IgD-negative memory B cell (primary cell): ENCODE data around the gene CCDC50. TPM values are rescaled to one million over a fixed set of nuclear protein-coding genes. Genes with fewer than 3 reads are reported as not detected.

Experiments
- H3K27ac Mint-ChIP-seq, 3 donors: one replicate each; pipeline ENCODE4 v1.8.0; 2020 to 2022; ENCODE audit warnings: mild to moderate bottlenecking in 3 of 3, mixed read lengths in 3 of 3, moderate library complexity in 1 of 3
- H3K27me3 Mint-ChIP-seq: one replicate; pipeline ENCODE4 v1.8.0; 2021; ENCODE audit warnings: mixed read lengths
- H3K36me3 Mint-ChIP-seq: one replicate; pipeline ENCODE4 v1.8.0; 2020; ENCODE audit warnings: mild to moderate bottlenecking, mixed read lengths
- H3K4me1 Mint-ChIP-seq, 3 donors: one replicate each; pipeline ENCODE4 v1.8.0; 2020 to 2022; ENCODE audit warnings: mixed read lengths in 3 of 3, mild to moderate bottlenecking in 1 of 3
- H3K4me3 Mint-ChIP-seq, 4 donors: one replicate each; pipeline ENCODE4 v1.8.0; 2020 to 2022; ENCODE audit warnings: mild to moderate bottlenecking in 4 of 4, mixed read lengths in 4 of 4, moderate library complexity in 3 of 4
- H3K9me3 Mint-ChIP-seq, 3 donors: one replicate each; pipeline ENCODE4 v1.8.0; 2020 to 2021; ENCODE audit warnings: mixed read lengths in 3 of 3, mild to moderate bottlenecking in 1 of 3
- polyA plus RNA-seq: library from polyadenylated mRNA; unstranded; fragments of 300-500 nt; fragmentation: Illumina TruSeq; gene quantifications from one replicate; pipeline ENCODE4 v1.2.3, GENCODE V29; 2021

Gene CCDC50
- polyA plus RNA-seq, 1 donor from 2014 or later = 98.9 TPM

DNA sequence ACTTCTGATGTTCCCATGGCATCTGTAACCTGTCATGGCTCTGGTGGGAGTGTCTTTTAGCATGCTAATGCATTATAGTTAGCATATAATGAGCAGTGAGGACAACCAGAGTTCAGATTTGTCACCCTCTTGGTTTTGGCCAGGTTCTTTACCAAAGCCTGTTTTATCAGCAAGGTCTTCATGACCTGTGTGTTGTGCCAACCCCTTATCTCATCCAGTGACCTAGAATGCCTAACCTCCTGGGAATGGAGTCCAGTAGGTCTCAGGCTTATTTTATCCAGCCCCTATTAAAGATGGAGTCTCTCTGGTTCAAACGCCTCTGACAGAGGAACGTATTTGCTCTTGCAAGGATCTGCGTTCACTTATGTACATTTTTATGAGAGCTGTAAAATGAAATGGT, 61.4 kb downstream of the CCDC50 start:
- Mint-ChIP-seq H3K27ac (peak overlapping the region in 1 of 3 donors; percentile 52), H3K36me3 (peaks cover 8% of the 10 kb centered on the region), H3K4me1 (peaks cover 9 to 14% (median 9%) of the 10 kb centered on the region in 3 donors), H3K27me3 (no peaks in the 10 kb centered on the region), H3K4me3 (no peak overlapping the region), H3K9me3 (no peaks in the 10 kb centered on the region)

DNA sequence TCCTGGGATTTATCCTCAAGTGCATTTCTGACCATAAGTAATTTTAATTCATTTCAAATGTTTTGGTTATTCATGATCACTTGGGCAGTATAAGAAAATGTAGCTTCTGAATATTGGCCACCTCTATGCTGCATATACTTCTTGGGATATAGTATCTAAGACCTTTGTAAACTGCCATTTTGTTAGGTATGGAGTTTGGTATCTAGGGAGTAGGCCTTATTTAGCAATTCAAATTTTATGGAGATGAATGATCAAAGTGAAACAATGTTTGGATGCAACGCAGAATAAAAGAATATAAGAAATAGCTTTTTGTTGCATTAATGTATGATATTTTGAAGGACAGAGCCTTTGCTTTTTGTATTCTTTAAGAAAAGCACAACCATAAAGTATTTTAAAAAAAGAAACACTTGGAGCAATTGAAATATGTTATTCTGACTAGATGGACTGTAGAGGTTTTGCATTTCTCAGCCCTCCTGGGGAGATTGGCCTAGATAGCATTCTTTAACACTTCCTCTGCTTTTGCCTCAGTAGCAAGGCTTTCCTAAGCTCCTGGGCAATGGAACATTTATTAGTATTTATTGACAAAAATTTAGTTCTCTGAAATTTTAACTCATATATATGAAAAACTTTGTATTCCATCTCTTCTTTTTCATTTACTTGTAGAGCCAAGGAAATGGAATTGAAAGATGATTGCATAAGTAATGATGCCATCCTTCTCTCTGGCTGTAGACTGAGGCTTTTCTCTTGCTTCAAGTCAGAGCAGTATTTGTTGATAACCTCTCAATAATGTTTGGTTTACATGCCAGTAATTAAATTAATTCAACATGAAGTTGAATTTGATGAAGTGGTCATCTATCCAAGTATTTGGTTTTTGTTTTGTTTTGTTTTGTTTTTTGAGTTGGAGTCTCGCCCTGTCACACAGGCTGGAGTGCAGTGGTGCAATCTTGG, 62.9 kb downstream of the CCDC50 start:
- Mint-ChIP-seq H3K9me3 (no peaks in the 10 kb centered on the region), H3K4me1 (peaks cover 6 to 11% (median 7%) of the 10 kb centered on the region in 3 donors), H3K36me3 (peaks cover 8% of the 10 kb centered on the region)

GRCh38 chr3:191393146-191393545, 64.0 kb downstream of the CCDC50 start:
- Mint-ChIP-seq H3K27ac (no peak overlapping the region), H3K4me1 (peaks cover 3 to 9% (median 3%) of the 10 kb centered on the region in 3 donors), H3K9me3 (no peaks in the 10 kb centered on the region), H3K27me3 (no peaks in the 10 kb centered on the region), H3K4me3 (no peak overlapping the region), H3K36me3 (peaks cover 8% of the 10 kb centered on the region)

More for the DNA sequence above, 62.9 kb downstream of the CCDC50 start:
- H3K4me3 Mint-ChIP-seq = no peak overlapping the region
- no peak overlapping the region for H3K27ac Mint-ChIP-seq
- H3K27me3 Mint-ChIP-seq = no peaks in the 10 kb centered on the region

- no peaks in the 10 kb centered on the region for H3K27me3 Mint-ChIP-seq
- peaks cover 0 to 4% (median 2%) of the 10 kb centered on the region in 3 donors for H3K4me1 Mint-ChIP-seq
- H3K27ac Mint-ChIP-seq = no peak overlapping the region
- no peak overlapping the region for H3K4me3 Mint-ChIP-seq
- no peaks in the 10 kb centered on the region for H3K9me3 Mint-ChIP-seq
- H3K36me3 Mint-ChIP-seq = peaks cover 4% of the 10 kb centered on the region
Measured at GRCh38 chr3:191397771-191398170, 68.6 kb downstream of the CCDC50 start.

GRCh38 chr3:191398607-191399006, 69.4 kb downstream of the CCDC50 start:
- H3K27ac Mint-ChIP-seq = no peak overlapping the region

DNA sequence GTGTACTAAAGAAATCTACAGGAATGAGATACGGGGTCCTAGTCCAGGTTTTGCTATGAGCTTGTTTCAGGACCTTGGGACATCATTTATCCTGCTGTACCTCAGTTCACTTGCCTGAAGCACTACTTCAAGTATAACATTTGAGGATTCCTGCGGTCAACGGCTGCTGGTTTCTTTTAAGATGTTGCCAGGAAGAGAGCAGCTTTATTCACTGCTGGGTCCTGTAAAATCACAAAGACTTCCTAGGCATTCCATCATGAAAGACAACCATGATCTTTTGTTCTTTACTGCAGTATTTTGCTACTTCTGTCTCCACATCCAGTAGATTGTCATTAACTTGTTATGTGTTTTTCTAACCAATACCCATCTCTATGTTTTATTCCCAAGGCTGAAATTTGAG, 70.7 kb downstream of the CCDC50 start:
- Mint-ChIP-seq H3K9me3 (no peaks in the 10 kb centered on the region), H3K4me3 (no peak overlapping the region), H3K4me1 (peaks cover 0 to 10% (median 2%) of the 10 kb centered on the region in 3 donors), H3K27ac (no peak overlapping the region), H3K27me3 (no peaks in the 10 kb centered on the region), H3K36me3 (peaks cover 4% of the 10 kb centered on the region)

More at GRCh38 chr3:191398607-191399006, 69.4 kb downstream of the CCDC50 start:
- Mint-ChIP-seq H3K27me3 (no peaks in the 10 kb centered on the region), H3K4me3 (no peak overlapping the region), H3K9me3 (no peaks in the 10 kb centered on the region), H3K4me1 (peaks cover 0 to 4% (median 2%) of the 10 kb centered on the region in 3 donors), H3K36me3 (peaks cover 4% of the 10 kb centered on the region)

- Mint-ChIP-seq H3K9me3 (peaks cover 0 to 3% (median 0%) of the 10 kb centered on the region in 3 donors), H3K4me3 (no peak overlapping the region), H3K36me3 (peaks cover 3% of the 10 kb centered on the region), H3K4me1 (peaks cover 2 to 14% (median 2%) of the 10 kb centered on the region in 3 donors), H3K27ac (no peak overlapping the region), H3K27me3 (no peaks in the 10 kb centered on the region)
Measured at GRCh38 chr3:191401775-191402357, 72.7 kb downstream of the CCDC50 start.

DNA sequence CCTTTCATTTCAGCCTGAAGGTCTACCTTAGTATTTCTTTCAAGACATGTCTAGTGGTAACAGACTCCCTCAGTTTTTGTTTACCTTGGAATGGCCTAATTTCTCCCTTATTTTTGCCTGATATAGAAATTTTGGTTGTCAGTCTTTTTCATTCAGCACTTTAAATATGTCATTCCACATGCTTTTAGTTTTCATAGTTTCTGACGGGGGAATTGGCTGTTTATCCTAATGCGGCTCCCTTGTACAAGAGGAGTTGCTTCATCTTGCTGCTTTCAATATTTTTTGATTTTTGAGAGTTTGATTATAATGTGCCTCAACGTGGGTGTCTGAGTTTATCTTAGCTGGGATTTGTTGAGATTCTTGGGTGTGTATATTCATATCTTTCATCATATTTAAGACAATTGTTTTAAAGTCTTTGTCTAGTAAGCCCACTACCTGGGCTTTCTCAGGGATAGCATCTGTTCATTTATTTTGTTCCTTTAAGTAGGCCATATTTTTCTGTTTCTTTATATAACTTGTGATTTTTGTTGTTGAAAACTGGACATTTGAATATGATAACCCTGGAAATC, 80.7 kb downstream of the CCDC50 start:
- H3K9me3 Mint-ChIP-seq = peaks cover 0 to 8% (median 3%) of the 10 kb centered on the region in 3 donors
- no peak overlapping the region for H3K27ac Mint-ChIP-seq
- H3K27me3 Mint-ChIP-seq = no peaks in the 10 kb centered on the region
- H3K36me3 Mint-ChIP-seq = peaks cover 2% of the 10 kb centered on the region
- H3K4me3 Mint-ChIP-seq = no peak overlapping the region
- peaks cover 2 to 9% (median 2%) of the 10 kb centered on the region in 3 donors for H3K4me1 Mint-ChIP-seq

DNA sequence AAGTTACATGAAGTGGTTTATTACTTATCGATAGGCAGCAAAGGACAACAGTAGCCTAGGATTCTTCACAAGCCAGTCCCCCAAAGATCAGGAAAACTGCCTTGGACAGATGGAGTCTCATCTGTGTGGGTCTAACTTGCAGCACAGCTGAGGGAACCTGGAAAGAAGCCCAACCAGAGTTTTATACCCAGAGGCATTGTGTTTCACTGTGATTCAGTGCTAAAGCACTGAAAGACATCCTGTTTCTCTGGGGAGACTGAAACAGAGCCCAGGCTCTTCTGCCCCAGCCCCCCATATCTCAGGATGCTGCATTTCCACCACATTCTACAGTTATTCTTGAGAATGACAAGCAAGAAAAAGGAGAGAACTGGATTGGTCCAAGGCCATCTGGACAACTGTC, 83.6 kb downstream of the CCDC50 start:
- peaks cover 2% of the 10 kb centered on the region for H3K36me3 Mint-ChIP-seq

DNA sequence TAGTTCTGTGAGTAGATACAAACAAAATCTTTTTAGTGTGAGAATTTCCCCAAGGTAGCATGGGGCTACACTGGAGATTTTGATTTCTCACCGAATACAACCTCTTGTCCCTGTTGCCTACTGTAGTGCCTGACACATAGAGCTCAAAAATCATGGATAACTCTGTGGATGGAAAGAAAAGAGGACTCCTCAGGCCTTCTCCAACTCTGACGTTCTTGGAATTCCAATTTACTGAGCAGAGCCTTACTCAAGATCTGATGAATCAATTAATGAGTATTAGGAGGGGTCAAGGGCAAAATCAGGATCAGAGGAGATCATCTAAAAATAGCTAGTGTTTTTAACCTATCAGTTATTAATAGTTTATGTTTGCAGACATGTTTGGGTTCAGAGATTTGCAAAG, 85.1 kb downstream of the CCDC50 start:
- H3K4me3 Mint-ChIP-seq = no peak overlapping the region
- no peak overlapping the region for H3K27ac Mint-ChIP-seq
- H3K27me3 Mint-ChIP-seq = peaks cover 1% of the 10 kb centered on the region
- peaks cover 4 to 7% (median 5%) of the 10 kb centered on the region in 3 donors for H3K4me1 Mint-ChIP-seq
- peaks cover 2% of the 10 kb centered on the region for H3K36me3 Mint-ChIP-seq
- H3K9me3 Mint-ChIP-seq = peaks cover 0 to 5% (median 3%) of the 10 kb centered on the region in 3 donors

More for the DNA sequence above, 83.6 kb downstream of the CCDC50 start:
- no peak overlapping the region for H3K27ac Mint-ChIP-seq
- no peaks in the 10 kb centered on the region for H3K27me3 Mint-ChIP-seq
- no peak overlapping the region for H3K4me3 Mint-ChIP-seq
- peaks cover 0 to 5% (median 3%) of the 10 kb centered on the region in 3 donors for H3K9me3 Mint-ChIP-seq
- peaks cover 4 to 7% (median 5%) of the 10 kb centered on the region in 3 donors for H3K4me1 Mint-ChIP-seq

DNA sequence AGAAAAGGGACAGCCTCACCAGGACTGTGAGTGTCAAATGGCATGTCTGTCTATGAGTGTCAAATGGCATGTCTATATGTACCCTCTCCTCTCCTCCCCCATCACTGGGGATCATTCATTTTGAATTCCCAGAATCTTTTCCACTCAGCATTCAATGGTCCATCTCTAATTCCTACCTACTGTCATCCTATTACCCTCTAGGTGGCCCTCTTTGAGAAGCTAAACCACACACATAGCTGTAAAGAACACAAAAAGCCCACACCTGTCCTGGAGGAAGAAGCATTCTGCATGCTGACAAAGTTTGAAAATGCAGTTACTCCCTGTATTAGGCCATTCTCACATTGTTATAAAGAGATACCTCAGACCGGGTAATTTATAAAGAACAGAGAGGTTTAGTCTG, 85.5 kb downstream of the CCDC50 start:
- H3K4me3 Mint-ChIP-seq = no peak overlapping the region
- H3K4me1 Mint-ChIP-seq = peaks cover 4 to 7% (median 5%) of the 10 kb centered on the region in 3 donors
- H3K27ac Mint-ChIP-seq = no peak overlapping the region
- peaks cover 0 to 5% (median 2%) of the 10 kb centered on the region in 3 donors for H3K9me3 Mint-ChIP-seq
- peaks cover 1% of the 10 kb centered on the region for H3K27me3 Mint-ChIP-seq
- H3K36me3 Mint-ChIP-seq = peaks cover 2% of the 10 kb centered on the region

DNA sequence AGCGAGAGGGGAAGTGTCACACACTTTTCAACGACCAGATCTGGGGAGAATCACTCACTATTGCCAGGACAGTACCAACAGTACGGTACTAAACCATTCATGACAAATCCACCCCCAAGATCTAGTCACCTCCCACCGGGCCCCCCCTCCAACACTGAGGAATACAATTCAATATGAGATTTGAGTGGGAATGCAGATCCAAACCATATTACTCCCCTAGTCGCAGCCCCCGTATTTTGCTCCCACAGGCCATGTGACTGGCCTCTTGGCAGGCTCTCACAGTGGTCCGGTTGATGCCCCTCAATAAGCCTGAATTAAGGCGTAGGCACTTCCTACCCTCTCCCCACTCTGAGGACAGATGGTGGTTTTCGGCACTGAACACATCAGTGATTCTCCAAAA, 86.4 kb downstream of the CCDC50 start:
- Mint-ChIP-seq H3K9me3 (peaks cover 0 to 3% (median 0%) of the 10 kb centered on the region in 3 donors), H3K27me3 (peaks cover 1% of the 10 kb centered on the region), H3K27ac (peak overlapping the region in 2 of 3 donors; percentile 47 to 56)

DNA sequence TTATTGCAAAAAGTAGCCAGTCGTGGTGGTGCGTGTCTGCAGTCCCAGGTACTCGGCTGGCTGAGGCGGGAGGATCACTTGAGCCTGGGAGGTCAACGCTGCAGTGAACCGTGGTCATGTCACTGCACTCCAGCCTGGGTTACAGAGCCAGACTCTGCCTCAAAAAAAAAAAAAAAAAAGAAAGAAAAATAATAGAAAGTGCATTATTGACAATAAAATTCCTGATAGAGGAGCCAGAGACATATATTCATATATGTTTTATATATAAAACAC, 88.2 kb downstream of the CCDC50 start:
- Mint-ChIP-seq H3K4me1 (peaks cover 4 to 7% (median 7%) of the 10 kb centered on the region in 3 donors), H3K9me3 (peaks cover 0 to 3% (median 0%) of the 10 kb centered on the region in 3 donors), H3K27me3 (peaks cover 1% of the 10 kb centered on the region), H3K27ac (no peak overlapping the region), H3K36me3 (no peaks in the 10 kb centered on the region), H3K4me3 (no peak overlapping the region)

More for the DNA sequence above, 86.4 kb downstream of the CCDC50 start:
- H3K4me1 Mint-ChIP-seq = peaks cover 4 to 7% (median 5%) of the 10 kb centered on the region in 3 donors
- H3K36me3 Mint-ChIP-seq = no peaks in the 10 kb centered on the region
- H3K4me3 Mint-ChIP-seq = peak overlapping the region in 1 of 4 donors; percentile 68

DNA sequence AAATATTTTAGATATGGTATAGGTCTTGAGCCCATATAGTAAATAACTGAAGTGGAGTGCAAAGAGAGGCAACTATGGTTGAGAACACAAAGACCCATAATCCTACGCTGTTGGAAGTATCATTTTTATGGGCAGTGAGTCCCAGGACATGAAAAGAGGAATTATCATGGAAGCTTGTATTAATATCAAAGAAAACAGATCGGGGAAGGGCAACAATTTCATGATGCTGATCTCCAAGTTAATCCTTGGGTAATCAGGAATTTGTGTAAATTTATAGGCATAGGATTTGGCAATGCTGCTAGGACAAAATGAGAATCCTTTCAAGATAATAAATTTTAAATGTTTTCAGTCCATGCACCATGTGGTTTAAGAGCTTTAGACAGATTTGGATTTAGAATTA, 91.6 kb downstream of the CCDC50 start:
- no peaks in the 10 kb centered on the region for H3K36me3 Mint-ChIP-seq

GRCh38 chr3:191424881-191425280, 95.7 kb downstream of the CCDC50 start:
- Mint-ChIP-seq H3K27ac (no peak overlapping the region), H3K9me3 (peaks cover 0 to 5% (median 0%) of the 10 kb centered on the region in 3 donors), H3K4me3 (no peak overlapping the region), H3K36me3 (no peaks in the 10 kb centered on the region), H3K27me3 (peaks cover 2% of the 10 kb centered on the region), H3K4me1 (peaks cover 0 to 1% (median 0%) of the 10 kb centered on the region in 3 donors)

More for the DNA sequence above, 91.6 kb downstream of the CCDC50 start:
- Mint-ChIP-seq H3K4me3 (no peak overlapping the region), H3K9me3 (peaks cover 0 to 5% (median 0%) of the 10 kb centered on the region in 3 donors), H3K27ac (no peak overlapping the region), H3K4me1 (peaks cover 3 to 4% (median 4%) of the 10 kb centered on the region in 3 donors), H3K27me3 (peaks cover 3% of the 10 kb centered on the region)
